Endothelial cell of umbilical vein (primary cell): Measurements from ENCODE around the gene IRF6. TPM values are rescaled to one million over a fixed set of nuclear protein-coding genes. Genes with fewer than 3 reads are reported as not detected.

Experiments
- BruUV-seq: library from RNA; stranded (reverse); fragments of 400-500 nt; replicated peaks from 2 replicates; lab custom pipeline; 2021; lab: Mats Ljungman, UMichigan
- CTCF ChIA-PET: fragments of 300-600, 350-600 bp; sonication (Branson Sonifier 250); formaldehyde crosslinking; loops from one replicate; lab custom pipeline; 2021; ENCODE audit warnings: antibody characterized with exemption, inconsistent platforms; lab: Charles Lee
- POLR2A ChIA-PET: fragments of 300-600, 350-600 bp; sonication (Branson Sonifier 250); formaldehyde crosslinking; loops from one replicate; lab custom pipeline; 2021; ENCODE audit warnings: antibody characterized with exemption, inconsistent platforms; lab: Charles Lee
- DNase-seq: peaks from one replicate; pipeline ENCODE4 v3.0.0-alpha.2; 2011; ENCODE audit warnings: low read depth, low spot score
- FAIRE-seq: peaks from 2 replicates; lab custom pipeline; 2011; peaks lifted over from hg19 to GRCh38; lab: Jason Lieb, UNC
- H2AFZ ChIP-seq: 2 replicates; pipeline ENCODE4 v1.6.0; 2012; ENCODE audit warnings: low read depth, low read length, control low read depth, inconsistent platforms
- H3K27ac ChIP-seq: 2 replicates; pipeline ENCODE4 v1.5.1; 2011; ENCODE audit warnings: low read depth, mild to moderate bottlenecking, control low read depth, low read length, moderate library complexity; ENCODE audit not compliant: insufficient read depth
- H3K27me3 ChIP-seq, 2 experiments: 2 replicates each; pipeline versions ENCODE4 v1.6.0 to v1.6.1; 2011; ENCODE audit warnings: low read length in 2 of 2, mixed read lengths in 1 of 2; ENCODE audit not compliant: control insufficient read depth in 2 of 2, insufficient read depth in 2 of 2
- H3K36me3 ChIP-seq, 2 experiments: 2 replicates in 1 of 2; 3 replicates in 1 of 2; pipeline ENCODE4 v1.5.1; 2011; ENCODE audit warnings: low read length in 2 of 2, mild to moderate bottlenecking in 1 of 2, moderate library complexity in 1 of 2; ENCODE audit not compliant: control insufficient read depth in 2 of 2, insufficient read depth in 2 of 2; ENCODE audit errors: extremely low read depth in 1 of 2
- H3K4me1 ChIP-seq: 3 replicates; pipeline ENCODE4 v1.5.1; 2011; ENCODE audit warnings: mild to moderate bottlenecking, low read length; ENCODE audit not compliant: control insufficient read depth, insufficient read depth; ENCODE audit errors: extremely low read depth
- H3K4me2 ChIP-seq: 2 replicates; pipeline ENCODE4 v1.6.1; 2011; ENCODE audit warnings: low read length, control low read depth, mixed read lengths; ENCODE audit not compliant: insufficient read depth
- H3K4me3 ChIP-seq, 3 experiments: fragments of 200-600 bp in 1 of 3; sonication (generic), shearing (Covaris generic) in 1 of 3; replicated peaks in 1 of 3; 2 replicates each; pipeline ENCODE4 v1.5.1; 2011 to 2016; ENCODE audit warnings: control low read depth in 3 of 3, low read length in 3 of 3, mild to moderate bottlenecking in 2 of 3, inconsistent platforms in 1 of 3, low read depth in 1 of 3, moderate library complexity in 1 of 3; ENCODE audit not compliant: insufficient read depth in 1 of 3
- H3K79me2 ChIP-seq: 2 replicates; pipeline ENCODE4 v1.6.0; 2012; ENCODE audit warnings: low read length, inconsistent platforms; ENCODE audit not compliant: control insufficient read depth, insufficient read depth
- H3K9ac ChIP-seq: replicated peaks from 2 replicates; pipeline ENCODE3; 2011; ENCODE audit warnings: low read length, control low read depth; ENCODE audit not compliant: insufficient read depth; ENCODE audit errors: extremely low read depth
- H3K9me1 ChIP-seq: replicated peaks from 3 replicates; pipeline ENCODE4 v1.6.0; 2011; ENCODE audit warnings: mild to moderate bottlenecking, low read length; ENCODE audit not compliant: control insufficient read depth, insufficient read depth; ENCODE audit errors: extremely low read depth
- H3K9me3 ChIP-seq: replicated peaks from 2 replicates; pipeline ENCODE4 v1.5.1; 2012; ENCODE audit warnings: low read length, inconsistent platforms; ENCODE audit not compliant: control insufficient read depth, insufficient read depth
- H4K20me1 ChIP-seq: replicated peaks from 2 replicates; pipeline ENCODE3; 2011; ENCODE audit warnings: mild to moderate bottlenecking, low read length; ENCODE audit not compliant: control insufficient read depth, insufficient read depth; ENCODE audit errors: extremely low read depth
- CTCF ChIP-seq, 2 donors: IDR thresholded peaks; 1 replicate in 1 of 2; 2 replicates in 1 of 2; pipeline ENCODE4 v1.5.1; 2011; ENCODE audit warnings: low read length in 2 of 2, mild to moderate bottlenecking in 2 of 2, moderate library complexity in 2 of 2, control low read depth in 1 of 2, inconsistent platforms in 1 of 2, low read depth in 1 of 2; ENCODE audit not compliant: insufficient read depth in 1 of 2; ENCODE audit errors: extremely low read depth in 1 of 2
- EZH2 ChIP-seq: IDR thresholded peaks from 2 replicates; pipeline ENCODE4 v1.6.1; 2012; ENCODE audit warnings: borderline replicate concordance, low read depth, mild to moderate bottlenecking, moderate library complexity, low read length, inconsistent platforms; ENCODE audit not compliant: severe bottlenecking
- FOS ChIP-seq: IDR thresholded peaks from 2 replicates; pipeline ENCODE4 v1.6.1; 2011; ENCODE audit warnings: mild to moderate bottlenecking, low read length, moderate library complexity, borderline replicate concordance; ENCODE audit not compliant: insufficient read depth
- GATA2 ChIP-seq: IDR thresholded peaks from 2 replicates; pipeline ENCODE4 v1.7.0; 2011; ENCODE audit warnings: low read depth, mild to moderate bottlenecking, moderate library complexity, mixed read lengths, low read length; ENCODE audit not compliant: insufficient read length, insufficient read depth
- JUN ChIP-seq: IDR thresholded peaks from 2 replicates; pipeline ENCODE4 v1.6.1; 2011; ENCODE audit warnings: borderline replicate concordance, low read depth; ENCODE audit not compliant: insufficient read length, insufficient read depth
- MYC ChIP-seq: IDR thresholded peaks from one replicate; pipeline ENCODE4 v1.6.1; 2011; ENCODE audit warnings: mild to moderate bottlenecking, low read depth, low read length
- POLR2A ChIP-seq: IDR thresholded peaks from 2 replicates; pipeline ENCODE4 v1.6.1; 2012; ENCODE audit warnings: low read depth, mild to moderate bottlenecking, control low read depth, low read length
- POLR2AphosphoS5 ChIP-seq: IDR thresholded peaks from 2 replicates; pipeline ENCODE4 v1.6.1; 2012; ENCODE audit warnings: low read depth, mild to moderate bottlenecking, control low read depth, low read length, moderate library complexity; ENCODE audit not compliant: insufficient read depth
- dilution Hi-C: fragments of 300-500 bp; cut with MboI; formaldehyde crosslinking; loops from one replicate; pipeline ENCODE4 v1.15.0; 2019; ENCODE audit warnings: low sequenced_read_pairs; ENCODE audit not compliant: extremely low pct_ligation_motif_present
- intact Hi-C: fragments of 100-400 bp; cut with micrococcal nuclease; formaldehyde crosslinking; loops from one replicate; pipeline ENCODE4 v1.10.0; 2022
- polyA plus RNA-seq, 4 experiments: library from polyadenylated mRNA; depleted of rRNA in 3 of 4; stranded (reverse) in 3 of 4; unstranded in 1 of 4; fragments of >200 nt; gene quantifications; 2 replicates each; pipeline versions ENCODE4 v1.2.1 to v1.2.3, GENCODE V29; 2011 to 2012; ENCODE audit warnings: missing spikeins in 1 of 4
- total RNA-seq: library from RNA; stranded (reverse); gene quantifications from 2 replicates; pipeline ENCODE4 v1.2.3, GENCODE V29; 2021
- TF ChIP-seq, protein P1 (sequence below): IDR thresholded peaks from 2 replicates; pipeline ENCODE4 v1.6.1; 2011; ENCODE audit not compliant: insufficient read depth, insufficient read length

Gene IRF6
- total and polyA plus RNA-seq, 2 donors (not counting 3 experiments of a cell fraction or from before 2014, with no cell fraction given), result 42.0 to 55.8 TPM

- no TSS peak for BruUV-seq
- no peaks in the 10 kb centered on the region for H3K27me3 ChIP-seq
- no peak for TF ChIP-seq POLR2A
- TF ChIP-seq MYC, result no peak
- TF ChIP-seq GATA2, result no peak
- TF ChIP-seq, protein P1, sequence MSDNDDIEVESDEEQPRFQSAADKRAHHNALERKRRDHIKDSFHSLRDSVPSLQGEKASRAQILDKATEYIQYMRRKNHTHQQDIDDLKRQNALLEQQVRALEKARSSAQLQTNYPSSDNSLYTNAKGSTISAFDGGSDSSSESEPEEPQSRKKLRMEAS, result no peak
- no peak for TF ChIP-seq CTCF (IDR thresholded peaks at IDR 0.05; ENCODE audit: extremely low read depth in 1 of 2, insufficient read depth in 1 of 2, low read depth in 1 of 2, low read length in 2 of 2)
- TF ChIP-seq POLR2AphosphoS5, result no peak
- no peak for TF ChIP-seq FOS
- no peak for TF ChIP-seq JUN
- TF ChIP-seq EZH2, result no peak
- H3K9me1 ChIP-seq, result peaks cover 3% of the 10 kb centered on the region
- ChIA-PET POLR2A (no interaction called here), CTCF (interaction anchor here (0.9 to 2.5 kb wide), 4 partner anchors 14 to 26 kb away, joined by 3 to 9 read pairs (median 3); no protein-coding TSS in a partner anchor)
- H2AFZ ChIP-seq, result no peak overlapping the region
- no peak for DNase-seq
- H3K4me1 ChIP-seq, result peaks cover 27% of the 10 kb centered on the region
- no peaks in the 10 kb centered on the region for H3K9me3 ChIP-seq
- no peak overlapping the region for H3K4me3 ChIP-seq
- no peaks in the 10 kb centered on the region for H4K20me1 ChIP-seq
- intact Hi-C loops, result no loop called here
- peaks cover 16 to 18% of the 10 kb centered on the region in 2 experiments for H3K36me3 ChIP-seq
- peaks cover 17% of the 10 kb centered on the region for H3K79me2 ChIP-seq
- no peak for FAIRE-seq
- dilution Hi-C loops, result loop anchor here (25.0 kb wide), 1 partner anchor 517 kb away; no protein-coding TSS in a partner anchor
- H3K4me2 ChIP-seq, result no peak overlapping the region
- H3K27ac ChIP-seq, result no peak overlapping the region
- H3K9ac ChIP-seq, result no peak overlapping the region
Observed at GRCh38 chr1:209844695-209845407, 38.9 kb upstream of the IRF6 start.
